ENCODE measurements around the gene C12orf76.
A peak's percentile ranks its signal among the peaks of the same experiment; 100 is the strongest.

GRCh38 chr12:110048242-110049027, at the start of gene C12orf76:
- TF ChIP-seq CTCF (IDR thresholded peaks at IDR 0.05) (peak in 2 of 5 experiments; percentile 6 to 37), POLR2A (IDR thresholded peaks at IDR 0.05) (peak; percentile 56 to 66), EP300 (IDR thresholded peaks at IDR 0.05) (peak; percentile 62 to 91)

Measured in tibial nerve (tissue), 4 donors.